H1 (cell line): ENCODE measurements around the gene ARHGAP32. TPM values are rescaled to one million over a fixed set of nuclear protein-coding genes. Genes with fewer than 3 reads are reported as not detected.

Experiments
- CTCF ChIA-PET: fragments of 300-600 bp; sonication (Branson Sonifier 250); formaldehyde crosslinking; loops from one replicate; lab custom pipeline; 2021; ENCODE audit not compliant: partially characterized antibody; lab: Charles Lee
- POLR2A ChIA-PET: fragments of 300-600 bp; sonication (Branson Sonifier 250); formaldehyde crosslinking; loops from one replicate; lab custom pipeline; 2021; ENCODE audit warnings: inconsistent platforms; ENCODE audit not compliant: partially characterized antibody; lab: Charles Lee
- DNase-seq, 2 experiments: peaks; one replicate each; pipeline versions ENCODE4 v3.0.0 to v3.0.0-alpha.2; 2010 to 2022; ENCODE audit warnings: low spot score in 2 of 2, low read depth in 1 of 2, mixed read lengths in 1 of 2
- FAIRE-seq: peaks from 2 replicates; lab custom pipeline; 2011; peaks lifted over from hg19 to GRCh38; lab: Jason Lieb, UNC
- H2AFZ ChIP-seq: 2 replicates; pipeline ENCODE4 v1.8.1; 2012; ENCODE audit warnings: low read length, inconsistent platforms
- H2AK5ac ChIP-seq: 2 replicates; pipeline ENCODE4 v1.6.1; 2013; ENCODE audit warnings: low read depth, low read length
- H2BK120ac ChIP-seq: replicated peaks from 2 replicates; pipeline ENCODE3; 2013; ENCODE audit warnings: low read depth, low read length, inconsistent platforms
- H2BK12ac ChIP-seq: 2 replicates; pipeline ENCODE4 v1.6.1; 2013; ENCODE audit warnings: low read depth, low read length
- H2BK15ac ChIP-seq: 2 replicates; pipeline ENCODE4 v1.6.1; 2013; ENCODE audit warnings: low read length
- H2BK20ac ChIP-seq: 2 replicates; pipeline ENCODE4 v1.6.1; 2013; ENCODE audit warnings: low read length
- H2BK5ac ChIP-seq: 2 replicates; pipeline ENCODE4 v1.6.1; 2013; ENCODE audit warnings: low read depth, low read length
- H3K14ac ChIP-seq: 2 replicates; pipeline ENCODE4 v1.6.1; 2013; ENCODE audit warnings: inconsistent platforms; ENCODE audit not compliant: insufficient read length
- H3K18ac ChIP-seq: 2 replicates; pipeline ENCODE4 v1.6.1; 2013; ENCODE audit warnings: low read length; ENCODE audit errors: extremely low read depth
- H3K23ac ChIP-seq: 2 replicates; pipeline ENCODE4 v1.6.1; 2013; ENCODE audit warnings: inconsistent platforms; ENCODE audit not compliant: insufficient read length
- H3K23me2 ChIP-seq: 2 replicates; pipeline ENCODE4 v1.6.1; 2013; ENCODE audit warnings: low read depth, low read length
- H3K27ac ChIP-seq: 2 replicates; pipeline ENCODE4 v1.6.1; 2011; ENCODE audit warnings: low read depth, low read length, inconsistent platforms
- H3K27me3 ChIP-seq, 4 experiments: replicated peaks in 1 of 4; 1 replicate in 1 of 4; 2 replicates in 3 of 4; pipeline versions ENCODE4 v1.6.1 to v1.8.1; 2011 to 2013; ENCODE audit warnings: low read length in 3 of 4, mild to moderate bottlenecking in 3 of 4, inconsistent platforms in 2 of 4, mixed read lengths in 2 of 4, moderate library complexity in 1 of 4; ENCODE audit not compliant: control insufficient read depth in 3 of 4, insufficient read depth in 3 of 4; ENCODE audit errors: extremely low read depth in 1 of 4
- H3K36me3 ChIP-seq, 4 experiments: 2 replicates each; pipeline versions ENCODE4 v1.6.1 to v1.8.1; 2011 to 2013; ENCODE audit warnings: mild to moderate bottlenecking in 4 of 4, low read length in 3 of 4, moderate library complexity in 2 of 4, control low read depth in 1 of 4, inconsistent platforms in 1 of 4; ENCODE audit not compliant: insufficient read depth in 4 of 4, control insufficient read depth in 2 of 4
- H3K4ac ChIP-seq: replicated peaks from 2 replicates; pipeline ENCODE3; 2013; ENCODE audit warnings: low read length, low read depth, mixed read lengths, inconsistent platforms; ENCODE audit not compliant: insufficient read length
- H3K4me1 ChIP-seq, 4 experiments: replicated peaks in 1 of 4; 1 replicate in 1 of 4; 2 replicates in 3 of 4; pipeline versions ENCODE4 v1.6.1 to v1.8.1; 2011 to 2013; ENCODE audit warnings: low read length in 3 of 4, inconsistent platforms in 2 of 4, mixed read lengths in 1 of 4; ENCODE audit not compliant: insufficient read depth in 4 of 4, control insufficient read depth in 3 of 4
- H3K4me2 ChIP-seq, 2 experiments: 2 replicates each; pipeline versions ENCODE4 v1.6.1 to v1.8.1; 2011 to 2013; ENCODE audit warnings: low read depth in 2 of 2, low read length in 2 of 2, control low read depth in 1 of 2, inconsistent platforms in 1 of 2, mild to moderate bottlenecking in 1 of 2; ENCODE audit not compliant: insufficient read depth in 1 of 2
- H3K4me3 ChIP-seq, 4 experiments: fragments of 200-600, 300-600 bp in 1 of 4; sonication (generic), shearing (Covaris generic), sonication (Bioruptor Twin) in 1 of 4; 2 replicates each; pipeline versions ENCODE4 v1.5.1 to v1.8.1; 2011 to 2016; ENCODE audit warnings: low read length in 4 of 4, low read depth in 3 of 4, control low read depth in 2 of 4, inconsistent platforms in 2 of 4, mild to moderate bottlenecking in 2 of 4, mixed read lengths in 1 of 4, moderate library complexity in 1 of 4; ENCODE audit not compliant: insufficient read depth in 2 of 4; ENCODE audit errors: extremely low read depth in 1 of 4
- H3K56ac ChIP-seq: replicated peaks from 2 replicates; pipeline ENCODE3; 2013; ENCODE audit warnings: low read depth, mild to moderate bottlenecking, mixed read lengths, low read length, inconsistent platforms; ENCODE audit not compliant: insufficient read length
- H3K79me1 ChIP-seq: 2 replicates; pipeline ENCODE4 v1.6.1; 2013; ENCODE audit warnings: low read depth, low read length, control low read depth
- H3K79me2 ChIP-seq, 2 experiments: 2 replicates each; pipeline versions ENCODE4 v1.6.1 to v1.8.1; 2012 to 2013; ENCODE audit warnings: low read length in 2 of 2, mild to moderate bottlenecking in 2 of 2, inconsistent platforms in 1 of 2; ENCODE audit not compliant: insufficient read depth in 2 of 2, control insufficient read depth in 1 of 2
- H3K9ac ChIP-seq, 4 experiments: replicated peaks in 1 of 4; 1 replicate in 1 of 4; 2 replicates in 3 of 4; pipeline versions ENCODE4 v1.6.1 to v1.8.1; 2011 to 2013; ENCODE audit warnings: low read depth in 3 of 4, low read length in 3 of 4, control low read depth in 2 of 4, mild to moderate bottlenecking in 2 of 4, moderate library complexity in 2 of 4, inconsistent platforms in 1 of 4; ENCODE audit errors: extremely low read depth in 1 of 4
- H3K9me3 ChIP-seq, 2 experiments: 2 replicates each; pipeline versions ENCODE4 v1.6.1 to v1.8.1; 2012 to 2013; ENCODE audit warnings: mild to moderate bottlenecking in 2 of 2, moderate library complexity in 2 of 2, control low read depth in 1 of 2, inconsistent platforms in 1 of 2, low read depth in 1 of 2, low read length in 1 of 2, mixed read lengths in 1 of 2; ENCODE audit not compliant: insufficient read depth in 2 of 2
- H4K20me1 ChIP-seq, 2 experiments: replicated peaks in 1 of 2; 2 replicates each; pipeline versions ENCODE3 to v1.8.1; 2011 to 2013; ENCODE audit warnings: inconsistent platforms in 2 of 2, low read length in 2 of 2, mild to moderate bottlenecking in 1 of 2; ENCODE audit not compliant: insufficient read depth in 2 of 2, control insufficient read depth in 1 of 2
- H4K5ac ChIP-seq: 2 replicates; pipeline ENCODE4 v1.6.1; 2013; ENCODE audit warnings: low read length, low read depth, mixed read lengths, inconsistent platforms; ENCODE audit not compliant: insufficient read length
- H4K8ac ChIP-seq: 2 replicates; pipeline ENCODE4 v1.8.0; 2013; ENCODE audit warnings: mild to moderate bottlenecking, moderate library complexity, low read length, inconsistent platforms; ENCODE audit not compliant: insufficient read depth; ENCODE audit errors: extremely low read depth
- H4K91ac ChIP-seq: replicated peaks from 2 replicates; pipeline ENCODE3; 2013; ENCODE audit warnings: low read length, mixed read lengths, inconsistent platforms; ENCODE audit not compliant: insufficient read length
- BACH1 ChIP-seq: IDR thresholded peaks from 2 replicates; pipeline ENCODE4 v1.6.1; 2012; ENCODE audit warnings: low read length, improper control_type of control experiment
- CHD2 ChIP-seq: IDR thresholded peaks from 2 replicates; pipeline ENCODE4 v1.6.1; 2012; ENCODE audit warnings: low read length, improper control_type of control experiment
- GABPA ChIP-seq: IDR thresholded peaks from 2 replicates; pipeline ENCODE4 v1.6.1; 2011; ENCODE audit warnings: mild to moderate bottlenecking, low read length, moderate library complexity, borderline replicate concordance; ENCODE audit not compliant: insufficient read depth
- JUND ChIP-seq: IDR thresholded peaks from 2 replicates; pipeline ENCODE4 v1.6.1; 2011; ENCODE audit warnings: mild to moderate bottlenecking, improper control_type of control experiment, low read length
- KDM5A ChIP-seq: fragments of 200-600 bp; IDR thresholded peaks from 2 replicates; pipeline ENCODE4 v1.7.1; 2012; ENCODE audit warnings: mild to moderate bottlenecking, low read length, inconsistent platforms, mixed read lengths
- POU5F1 ChIP-seq: IDR thresholded peaks from 2 replicates; pipeline ENCODE4 v1.6.1; 2011; ENCODE audit warnings: low read depth, mild to moderate bottlenecking, low read length, moderate library complexity
- SAP30 ChIP-seq: fragments of 300-600 bp; sonication (generic); IDR thresholded peaks from 2 replicates; pipeline ENCODE4 v1.7.1; 2012; ENCODE audit warnings: low read length, moderate library complexity, mild to moderate bottlenecking, inconsistent platforms; ENCODE audit not compliant: insufficient read depth, insufficient replicate concordance
- WGBS, 2 experiments: shearing (Covaris generic) in 1 of 2; methylation state at CpG; one replicate each; pipeline versions ENCODE4 v1.1.6 to v1.1.7; 2013 to 2015; ENCODE audit warnings: low lambda C conversion rate in 2 of 2, mixed read lengths in 2 of 2, inconsistent platforms in 1 of 2, low coverage in 1 of 2, missing lambda C conversion rate in 1 of 2; ENCODE audit not compliant: insufficient replicate concordance in 2 of 2, insufficient coverage in 1 of 2, insufficient read length in 1 of 2; ENCODE audit errors: extremely low coverage in 1 of 2, missing lambda C conversion rate in 1 of 2; 5-methylcytosine and 5-hydroxymethylcytosine counted together
- polyA plus RNA-seq, 7 experiments: library from polyadenylated mRNA; depleted of rRNA in 3 of 7; stranded (reverse) in 5 of 7; unstranded in 2 of 7; fragments of >200 nt in 5 of 7; fragments of 200-250 nt in 2 of 7; gene quantifications; 1 replicate in 5 of 7; 2 replicates in 1 of 7; 4 replicates in 1 of 7; pipeline versions ENCODE4 v1.2.1 to v1.2.3, GENCODE V29; 2011 to 2013; ENCODE audit warnings: missing spikeins in 2 of 7, mixed read lengths in 2 of 7
- total RNA-seq: library from RNA; stranded (reverse); fragmentation: NEBNext Ultra II Directional; extraction: Animal tissue kit (Norgen Biotek cat#: 25700); gene quantifications from 2 replicates; pipeline ENCODE4 v1.2.1, GENCODE V29; 2021
- TF ChIP-seq, protein P1 (sequence below): IDR thresholded peaks from 2 replicates; pipeline ENCODE4 v1.6.1; 2012; ENCODE audit warnings: inconsistent platforms

ARHGAP32 gene
- total and polyA plus RNA-seq, 2 of the 8 experiments (the other 6 are each of a cell fraction or from before 2014, with no cell fraction given), result 13.7 to 30.0 TPM

DNA sequence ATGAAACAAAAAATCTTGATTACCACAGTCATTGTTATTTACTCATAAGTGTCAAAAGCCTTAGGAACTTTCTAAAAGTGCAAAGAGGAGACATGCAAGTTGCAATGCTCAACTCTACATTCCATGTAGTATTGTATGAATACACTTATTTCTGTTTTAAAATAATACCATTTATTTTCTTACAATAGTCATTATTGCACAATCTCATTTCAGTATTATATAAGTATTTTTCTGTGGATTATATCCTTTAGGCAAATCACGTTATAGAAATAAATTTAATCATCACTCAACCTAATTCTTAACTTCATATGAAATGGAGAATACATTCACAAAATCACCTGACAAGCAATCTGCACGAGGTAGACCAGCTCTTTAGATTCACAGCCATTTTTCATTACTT lies 98.8 kb downstream of the ARHGAP32 start:
- H3K27me3 ChIP-seq, result no peaks in the 10 kb centered on the region
- H3K18ac ChIP-seq, result no peak overlapping the region
- no peak overlapping the region for H3K56ac ChIP-seq
- no peak overlapping the region for H2AFZ ChIP-seq
- H3K14ac ChIP-seq, result no peak overlapping the region
- H4K20me1 ChIP-seq, result peaks cover 0 to 3% of the 10 kb centered on the region in 2 experiments
- no peak overlapping the region for H2BK20ac ChIP-seq
- no peak overlapping the region for H2BK12ac ChIP-seq
- no peaks in the 10 kb centered on the region for H3K36me3 ChIP-seq
- H3K4me1 ChIP-seq, result no peaks in the 10 kb centered on the region
- H4K8ac ChIP-seq, result no peak overlapping the region
- no peak overlapping the region for H3K9ac ChIP-seq
- WGBS, 2 experiments, result 86% methylated on average over 2 of the region's 2 CpGs; no CpG with 5 or more reads in 1 of the 2 experiments
- no peak for FAIRE-seq
- H3K79me2 ChIP-seq, result no peaks in the 10 kb centered on the region
- no peaks in the 10 kb centered on the region for H3K23me2 ChIP-seq
- no peak overlapping the region for H3K27ac ChIP-seq
- ChIA-PET CTCF (interaction anchor here (0.8 to 1.7 kb wide), 2 partner anchors 15 to 241 kb away, joined by 3 to 6 read pairs; no protein-coding TSS in a partner anchor), POLR2A (no interaction called here)
- no peaks in the 10 kb centered on the region; the same call in 1 of the 2 replicates for H3K79me1 ChIP-seq
- H3K4ac ChIP-seq, result no peak overlapping the region
- no peaks in the 10 kb centered on the region; a peak in 1 of 4 replicates for H3K9me3 ChIP-seq
- H2BK5ac ChIP-seq, result no peak overlapping the region
- no peak for DNase-seq
- H2BK15ac ChIP-seq, result no peak overlapping the region
- no peak overlapping the region for H3K4me3 ChIP-seq
- no peak overlapping the region for H3K23ac ChIP-seq
- no peak overlapping the region for H4K5ac ChIP-seq
- H3K4me2 ChIP-seq, result no peak overlapping the region
- H2AK5ac ChIP-seq, result no peak overlapping the region
- H2BK120ac ChIP-seq, result no peak overlapping the region
- TF ChIP-seq KDM5A (no peak), GABPA (no peak), BACH1 (no peak), POU5F1 (no peak), SAP30 (no peak), CHD2 (no peak), JUND (no peak)
- TF ChIP-seq, protein P1, sequence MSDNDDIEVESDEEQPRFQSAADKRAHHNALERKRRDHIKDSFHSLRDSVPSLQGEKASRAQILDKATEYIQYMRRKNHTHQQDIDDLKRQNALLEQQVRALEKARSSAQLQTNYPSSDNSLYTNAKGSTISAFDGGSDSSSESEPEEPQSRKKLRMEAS, result no peak
- TF ChIP-seq, all 59 proteins: peak for 0
- H4K91ac ChIP-seq, result no peak overlapping the region
